CD4-positive, CD25-positive, alpha-beta regulatory T cell (primary cell): Measurements from ENCODE around the gene TRIM29. TPM values are rescaled to one million over a fixed set of nuclear protein-coding genes. Genes with fewer than 3 reads are reported as not detected.

ENCODE experiments used
- ATAC-seq, 2 donors: fragments of 150-1000 bp; cut with Tn5 transposase; one replicate each; pipeline ENCODE4 v1.10.0; 2021; ENCODE audit warnings: low read depth in 2 of 2, moderate number of reproducible peaks in 2 of 2, moderate library complexity in 1 of 2
- DNase-seq, 3 donors: peaks; one replicate each; pipeline versions ENCODE4 v3.0.0 to v3.0.0-alpha.2; 2012 to 2022; ENCODE audit warnings: mixed read lengths in 1 of 3
- H3K27ac ChIP-seq: one replicate; pipeline ENCODE4 v1.7.0; 2013; ENCODE audit warnings: mild to moderate bottlenecking, low read length; ENCODE audit not compliant: insufficient read depth, poor library complexity, severe bottlenecking
- H3K27me3 ChIP-seq: one replicate; pipeline ENCODE4 v1.7.0; 2013; ENCODE audit warnings: low read length; ENCODE audit not compliant: control insufficient read depth, insufficient read depth
- H3K36me3 ChIP-seq: one replicate; pipeline ENCODE4 v1.7.0; 2013; ENCODE audit warnings: mild to moderate bottlenecking, low read length, moderate library complexity; ENCODE audit not compliant: control insufficient read depth, insufficient read depth
- H3K4me1 ChIP-seq: 2 replicates; pipeline ENCODE4 v1.7.0; 2013; ENCODE audit warnings: mild to moderate bottlenecking, low read length; ENCODE audit not compliant: insufficient read depth, control insufficient read depth, poor library complexity, severe bottlenecking
- H3K4me3 ChIP-seq: one replicate; pipeline ENCODE4 v1.7.0; 2013; ENCODE audit warnings: low read depth, mild to moderate bottlenecking, low read length, moderate library complexity
- H3K9me3 ChIP-seq, 2 experiments: 1 replicate in 1 of 2; 2 replicates in 1 of 2; pipeline ENCODE4 v1.7.0; 2013; ENCODE audit warnings: low read length in 2 of 2, mild to moderate bottlenecking in 1 of 2, moderate library complexity in 1 of 2; ENCODE audit not compliant: control insufficient read depth in 2 of 2
- H3K27ac Mint-ChIP-seq, 3 donors: one replicate each; pipeline ENCODE4 v1.8.0; 2020 to 2022; ENCODE audit warnings: mild to moderate bottlenecking in 3 of 3, mixed read lengths in 3 of 3, moderate library complexity in 2 of 3
- H3K27me3 Mint-ChIP-seq: one replicate; pipeline ENCODE4 v1.8.0; 2022; ENCODE audit warnings: mild to moderate bottlenecking, mixed read lengths
- H3K36me3 Mint-ChIP-seq: one replicate; pipeline ENCODE4 v1.8.0; 2020; ENCODE audit warnings: mixed read lengths
- H3K4me1 Mint-ChIP-seq, 4 donors: one replicate each; pipeline ENCODE4 v1.8.0; 2020 to 2022; ENCODE audit warnings: mixed read lengths in 4 of 4, mild to moderate bottlenecking in 1 of 4
- H3K4me3 Mint-ChIP-seq, 4 donors: one replicate each; pipeline ENCODE4 v1.8.0; 2020 to 2022; ENCODE audit warnings: mild to moderate bottlenecking in 4 of 4, mixed read lengths in 4 of 4, moderate library complexity in 3 of 4
- H3K9me3 Mint-ChIP-seq, 7 donors: one replicate each; pipeline ENCODE4 v1.8.0; 2020 to 2022; ENCODE audit warnings: mixed read lengths in 7 of 7, mild to moderate bottlenecking in 3 of 7, moderate library complexity in 2 of 7
- polyA plus RNA-seq, 4 donors: library from polyadenylated mRNA; unstranded; fragments of 300-500 nt; fragmentation: Illumina TruSeq; gene quantifications; one replicate each; pipeline ENCODE4 v1.2.3, GENCODE V29; 2021
- total RNA-seq: library from RNA; stranded (reverse); gene quantifications from one replicate; pipeline ENCODE4 v1.2.3, GENCODE V29; 2022

TRIM29 gene
- total and polyA plus RNA-seq, 5 donors from 2014 or later: not detected

DNA sequence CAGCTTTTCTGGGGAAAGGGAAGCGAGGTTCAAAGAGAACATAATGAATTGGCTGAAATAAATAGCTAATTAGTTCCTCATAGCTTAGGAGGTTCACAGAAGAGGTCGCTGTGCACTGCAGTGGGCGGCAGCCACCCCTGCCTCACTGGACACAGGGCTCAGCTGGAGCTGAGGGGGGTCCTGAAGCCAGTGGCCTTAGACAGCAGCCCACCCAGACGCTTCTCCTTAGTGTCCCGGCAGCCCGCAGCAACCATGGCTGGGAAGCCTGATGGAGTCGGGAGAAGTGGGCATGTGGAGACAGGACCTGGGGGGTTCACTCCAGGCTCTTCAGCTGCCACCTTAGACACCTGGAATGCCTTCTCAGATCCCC is 75.4 kb downstream of the TRIM29 start:
- no peak overlapping the region for H3K27ac Mint-ChIP-seq
- no peaks in the 10 kb centered on the region for H3K4me1 Mint-ChIP-seq
- no peaks in the 10 kb centered on the region for H3K4me1 ChIP-seq

DNA sequence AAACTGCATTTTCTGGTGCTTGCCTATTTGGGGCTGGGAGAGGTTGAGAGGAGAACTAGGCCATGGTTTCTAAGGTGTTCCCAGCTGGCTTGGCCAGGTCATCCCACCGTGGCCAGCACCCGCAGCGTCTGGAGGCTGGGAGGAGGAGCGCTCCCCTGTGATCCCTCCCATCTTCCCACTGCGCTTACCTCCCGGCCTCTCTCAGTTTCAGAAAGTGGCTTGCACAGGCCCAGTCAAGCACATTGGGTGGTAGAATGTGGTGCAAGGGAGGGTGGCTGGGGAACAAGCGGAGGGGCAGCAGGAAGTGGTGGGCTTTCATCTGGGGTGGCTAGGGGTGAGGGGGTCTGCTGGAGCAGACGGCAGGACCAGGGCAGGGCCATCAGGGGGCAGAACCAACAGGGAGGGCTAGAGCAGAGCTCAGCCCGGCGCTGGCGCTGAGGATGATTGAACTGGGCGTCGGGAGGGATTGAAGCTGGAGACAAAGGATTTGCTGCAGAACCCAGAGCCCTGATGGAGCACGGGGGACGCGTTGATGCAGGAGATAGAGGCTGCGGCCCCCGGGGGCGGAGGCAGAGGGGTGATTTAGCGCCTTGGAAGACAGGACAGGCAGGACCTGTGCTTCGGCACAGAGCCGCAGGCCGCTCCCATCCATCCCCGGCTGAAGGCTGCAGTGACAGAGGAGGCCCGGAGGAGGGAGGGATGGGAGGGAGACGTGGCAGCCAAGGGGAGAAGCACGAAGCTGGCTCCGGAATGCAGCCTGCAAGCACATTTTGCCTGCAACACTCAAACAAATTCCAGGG is 76.0 kb downstream of the TRIM29 start:
- Histone ChIP-seq H3K27me3 (no peaks in the 10 kb centered on the region), H3K4me3 (no peak overlapping the region), H3K4me1 (no peaks in the 10 kb centered on the region), H3K27ac (no peak overlapping the region), H3K9me3 (no peaks in the 10 kb centered on the region), H3K36me3 (no peaks in the 10 kb centered on the region)
- no peak overlapping the region for H3K27ac Mint-ChIP-seq
- DNase-seq: no peak
- peaks cover 0 to 4% (median 0%) of the 10 kb centered on the region in 7 donors for H3K9me3 Mint-ChIP-seq
- H3K36me3 Mint-ChIP-seq: no peaks in the 10 kb centered on the region
- no peaks in the 10 kb centered on the region for H3K4me1 Mint-ChIP-seq
- ATAC-seq: no peak
- no peak overlapping the region for H3K4me3 Mint-ChIP-seq
- H3K27me3 Mint-ChIP-seq: peaks cover 6% of the 10 kb centered on the region

More for the DNA sequence above, 75.4 kb downstream of the TRIM29 start:
- H3K4me3 ChIP-seq: no peak overlapping the region
- ATAC-seq (no peak), DNase-seq (no peak)
- no peaks in the 10 kb centered on the region for H3K36me3 ChIP-seq
- no peak overlapping the region for H3K27ac ChIP-seq
- Mint-ChIP-seq H3K9me3 (peaks cover 0 to 4% (median 0%) of the 10 kb centered on the region in 7 donors), H3K36me3 (no peaks in the 10 kb centered on the region), H3K4me3 (no peak overlapping the region), H3K27me3 (peaks cover 6% of the 10 kb centered on the region)
- no peaks in the 10 kb centered on the region for H3K27me3 ChIP-seq
- no peaks in the 10 kb centered on the region for H3K9me3 ChIP-seq

Other genes starting within 250 kb of the TRIM29 start
- 1.2 TPM for gene OAF, start 72.9 kb upstream of the TRIM29 start, total RNA-seq
- gene OAF, start 72.9 kb upstream of the TRIM29 start, polyA plus RNA-seq: 1 to 10 TPM in 1 of 4 donors, under 1 TPM in 3; 0.38 to 1.1 (median 0.47) TPM
- not detected for gene POU2F3, start 102.0 kb upstream of the TRIM29 start, total RNA-seq
- gene POU2F3, start 102.0 kb upstream of the TRIM29 start, polyA plus RNA-seq: not detected
- 0.42 TPM for gene TLCD5, start 187.2 kb upstream of the TRIM29 start, total RNA-seq
- gene TLCD5, start 187.2 kb upstream of the TRIM29 start, polyA plus RNA-seq: under 1 TPM in 3 of 4 donors, not detected in 1; 0.21 to 0.46 (median 0.29) TPM
- gene ARHGEF12, start 198.3 kb upstream of the TRIM29 start, total RNA-seq: 29.7 TPM
- 1 to 10 TPM; 3.2 to 6.6 (median 5.3) TPM for gene ARHGEF12, start 198.3 kb upstream of the TRIM29 start, polyA plus RNA-seq